Progenitor cell of endocrine pancreas (in vitro differentiated cells): Measurements from ENCODE around the gene TJAP1. TPM values are rescaled to one million over a fixed set of nuclear protein-coding genes. Genes with fewer than 3 reads are reported as not detected.
A peak's percentile ranks its signal among the peaks of the same experiment; 100 is the strongest.

Experiments used
- DNase-seq: peaks from one replicate; pipeline ENCODE4 v3.0.0; 2021; ENCODE audit warnings: low spot score; ENCODE audit not compliant: unreplicated experiment
- H3K27ac Mint-ChIP-seq: 2 replicates; pipeline ENCODE4 v1.8.0; 2021; ENCODE audit warnings: mild to moderate bottlenecking, moderate library complexity, mixed read lengths
- H3K27me3 Mint-ChIP-seq: 2 replicates; pipeline ENCODE4 v1.8.0; 2021; ENCODE audit warnings: mixed read lengths
- H3K36me3 Mint-ChIP-seq: 2 replicates; pipeline ENCODE4 v1.8.0; 2022; ENCODE audit warnings: mixed read lengths; ENCODE audit not compliant: insufficient read depth
- H3K4me1 Mint-ChIP-seq: 2 replicates; pipeline ENCODE4 v1.8.0; 2021; ENCODE audit warnings: low read depth, mixed read lengths
- H3K4me3 Mint-ChIP-seq: 2 replicates; pipeline ENCODE4 v1.8.0; 2021; ENCODE audit warnings: low read depth, mild to moderate bottlenecking, moderate library complexity, mixed read lengths
- H3K9me3 Mint-ChIP-seq: 2 replicates; pipeline ENCODE4 v1.8.0; 2021; ENCODE audit warnings: low read depth, mixed read lengths
- total RNA-seq: library from RNA; stranded (reverse); gene quantifications from 2 replicates; pipeline ENCODE4 v1.2.1, GENCODE V29; 2021
- TF ChIP-seq, protein P1 (sequence below): fragments of 200-600 bp; sonication (generic); IDR thresholded peaks from one replicate; pipeline ENCODE4 v1.5.0; 2021; ENCODE audit warnings: antibody characterized with exemption, mild to moderate bottlenecking; ENCODE audit not compliant: unreplicated experiment

Gene TJAP1
- total RNA-seq, 1 donor from 2014 or later, result 65.8 TPM

GRCh38 chr6:43499028-43499815, 21.9 kb downstream of the TJAP1 start:
- no peaks in the 10 kb centered on the region for H3K27me3 Mint-ChIP-seq

DNA sequence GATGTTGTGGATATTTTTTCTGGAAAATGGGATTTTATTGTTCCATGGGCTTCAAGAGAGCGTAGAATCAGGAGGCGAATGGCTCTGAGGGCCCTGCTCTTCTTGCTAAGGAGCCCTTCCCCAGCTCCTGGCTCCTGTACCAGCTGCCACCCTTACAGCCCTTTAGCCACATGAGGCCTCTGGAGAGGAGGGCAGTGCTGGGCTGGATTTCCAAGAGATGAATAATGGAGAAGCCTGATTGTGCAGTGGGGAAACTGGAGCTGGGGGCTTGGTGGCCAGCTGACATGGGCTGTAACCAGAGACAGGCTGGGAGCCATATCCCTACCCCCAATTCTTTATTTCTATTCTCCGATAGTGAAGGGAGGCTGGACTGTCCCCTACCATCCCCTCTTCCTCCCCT, 23.6 kb downstream of the TJAP1 start:
- Mint-ChIP-seq H3K27ac (no peak overlapping the region), H3K36me3 (peaks cover 17% of the 10 kb centered on the region), H3K27me3 (no peaks in the 10 kb centered on the region), H3K4me1 (peaks cover 1% of the 10 kb centered on the region), H3K4me3 (no peak overlapping the region), H3K9me3 (no peaks in the 10 kb centered on the region)
- DNase-seq, result no peak
- TF ChIP-seq, protein P1, sequence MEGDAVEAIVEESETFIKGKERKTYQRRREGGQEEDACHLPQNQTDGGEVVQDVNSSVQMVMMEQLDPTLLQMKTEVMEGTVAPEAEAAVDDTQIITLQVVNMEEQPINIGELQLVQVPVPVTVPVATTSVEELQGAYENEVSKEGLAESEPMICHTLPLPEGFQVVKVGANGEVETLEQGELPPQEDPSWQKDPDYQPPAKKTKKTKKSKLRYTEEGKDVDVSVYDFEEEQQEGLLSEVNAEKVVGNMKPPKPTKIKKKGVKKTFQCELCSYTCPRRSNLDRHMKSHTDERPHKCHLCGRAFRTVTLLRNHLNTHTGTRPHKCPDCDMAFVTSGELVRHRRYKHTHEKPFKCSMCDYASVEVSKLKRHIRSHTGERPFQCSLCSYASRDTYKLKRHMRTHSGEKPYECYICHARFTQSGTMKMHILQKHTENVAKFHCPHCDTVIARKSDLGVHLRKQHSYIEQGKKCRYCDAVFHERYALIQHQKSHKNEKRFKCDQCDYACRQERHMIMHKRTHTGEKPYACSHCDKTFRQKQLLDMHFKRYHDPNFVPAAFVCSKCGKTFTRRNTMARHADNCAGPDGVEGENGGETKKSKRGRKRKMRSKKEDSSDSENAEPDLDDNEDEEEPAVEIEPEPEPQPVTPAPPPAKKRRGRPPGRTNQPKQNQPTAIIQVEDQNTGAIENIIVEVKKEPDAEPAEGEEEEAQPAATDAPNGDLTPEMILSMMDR, result no peak

More at GRCh38 chr6:43499028-43499815, 21.9 kb downstream of the TJAP1 start:
- H3K4me1 Mint-ChIP-seq, result peaks cover 1% of the 10 kb centered on the region
- no peak overlapping the region for H3K4me3 Mint-ChIP-seq
- H3K27ac Mint-ChIP-seq, result no peak overlapping the region
- DNase-seq, result no peak
- H3K36me3 Mint-ChIP-seq, result peaks cover 13% of the 10 kb centered on the region
- TF ChIP-seq, protein P1, result no peak
- no peaks in the 10 kb centered on the region for H3K9me3 Mint-ChIP-seq

- TF ChIP-seq, protein P1, result no peak
- H3K4me1 Mint-ChIP-seq, result no peaks in the 10 kb centered on the region
- peaks cover 3% of the 10 kb centered on the region for H3K27me3 Mint-ChIP-seq
- no peaks in the 10 kb centered on the region for H3K9me3 Mint-ChIP-seq
- no peak overlapping the region for H3K27ac Mint-ChIP-seq
- no peak overlapping the region for H3K4me3 Mint-ChIP-seq
- peaks cover 19% of the 10 kb centered on the region for H3K36me3 Mint-ChIP-seq
- no peak for DNase-seq
These were observed 25.3 kb downstream of the TJAP1 start for GRCh38 chr6:43502666-43503065.

DNA sequence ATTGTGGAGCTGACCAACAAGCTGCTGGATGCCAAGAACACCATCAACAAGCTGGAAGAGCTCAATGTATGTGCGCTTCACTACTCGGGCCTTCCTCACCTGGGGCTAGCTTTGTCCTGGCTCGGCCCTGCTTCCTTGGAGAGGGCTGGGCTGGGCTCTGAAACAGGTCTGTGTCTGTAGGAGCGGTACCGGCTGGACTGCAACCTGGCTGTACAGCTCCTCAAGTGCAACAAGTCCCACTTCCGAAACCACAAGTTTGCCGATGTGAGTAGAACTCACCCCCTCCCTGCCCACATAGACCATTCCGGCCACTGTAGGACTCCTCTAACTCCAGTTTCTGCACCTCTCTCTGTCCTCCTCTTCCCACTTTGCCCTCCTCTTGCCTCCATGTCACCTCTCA, 26.1 kb downstream of the TJAP1 start:
- TF ChIP-seq, protein P1, result no peak
- peak overlapping the region; percentile 43 for H3K27ac Mint-ChIP-seq
- H3K36me3 Mint-ChIP-seq, result peaks cover 19% of the 10 kb centered on the region
- no peak for DNase-seq
- no peak overlapping the region for H3K4me3 Mint-ChIP-seq
- no peaks in the 10 kb centered on the region for H3K9me3 Mint-ChIP-seq
- H3K4me1 Mint-ChIP-seq, result no peaks in the 10 kb centered on the region
- peaks cover 10% of the 10 kb centered on the region for H3K27me3 Mint-ChIP-seq

GRCh38 chr6:43504756-43505593, 27.6 kb downstream of the TJAP1 start:
- Mint-ChIP-seq H3K27me3 (peaks cover 20% of the 10 kb centered on the region), H3K9me3 (no peaks in the 10 kb centered on the region), H3K27ac (no peak overlapping the region), H3K4me3 (no peak overlapping the region), H3K36me3 (peaks cover 17% of the 10 kb centered on the region), H3K4me1 (peaks cover 4% of the 10 kb centered on the region)
- TF ChIP-seq, protein P1, result no peak
- DNase-seq, result no peak
